ENCODE measurements around the gene YIPF4.

DNA sequence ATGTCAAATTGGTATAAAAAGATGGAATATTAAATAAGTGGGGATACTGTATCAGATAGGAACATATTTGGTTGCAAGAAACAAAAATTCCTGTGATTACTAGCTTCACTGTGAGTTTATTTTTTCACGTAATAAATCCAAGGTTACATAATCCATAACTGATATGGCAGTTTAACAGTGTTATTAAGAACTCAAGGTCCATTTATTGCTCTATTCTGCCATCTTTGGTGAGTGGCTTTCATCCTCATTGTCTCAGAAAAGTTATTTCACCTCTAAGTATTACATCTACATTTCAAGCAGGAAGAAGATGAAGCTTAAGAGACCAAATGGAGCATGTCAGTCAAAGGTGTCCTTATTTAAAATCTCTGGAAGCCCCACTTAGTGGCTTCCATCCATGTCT is 37.2 kb downstream of the YIPF4 start:
- TF ChIP-seq, protein P1, sequence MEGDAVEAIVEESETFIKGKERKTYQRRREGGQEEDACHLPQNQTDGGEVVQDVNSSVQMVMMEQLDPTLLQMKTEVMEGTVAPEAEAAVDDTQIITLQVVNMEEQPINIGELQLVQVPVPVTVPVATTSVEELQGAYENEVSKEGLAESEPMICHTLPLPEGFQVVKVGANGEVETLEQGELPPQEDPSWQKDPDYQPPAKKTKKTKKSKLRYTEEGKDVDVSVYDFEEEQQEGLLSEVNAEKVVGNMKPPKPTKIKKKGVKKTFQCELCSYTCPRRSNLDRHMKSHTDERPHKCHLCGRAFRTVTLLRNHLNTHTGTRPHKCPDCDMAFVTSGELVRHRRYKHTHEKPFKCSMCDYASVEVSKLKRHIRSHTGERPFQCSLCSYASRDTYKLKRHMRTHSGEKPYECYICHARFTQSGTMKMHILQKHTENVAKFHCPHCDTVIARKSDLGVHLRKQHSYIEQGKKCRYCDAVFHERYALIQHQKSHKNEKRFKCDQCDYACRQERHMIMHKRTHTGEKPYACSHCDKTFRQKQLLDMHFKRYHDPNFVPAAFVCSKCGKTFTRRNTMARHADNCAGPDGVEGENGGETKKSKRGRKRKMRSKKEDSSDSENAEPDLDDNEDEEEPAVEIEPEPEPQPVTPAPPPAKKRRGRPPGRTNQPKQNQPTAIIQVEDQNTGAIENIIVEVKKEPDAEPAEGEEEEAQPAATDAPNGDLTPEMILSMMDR (conservative IDR thresholded peaks at IDR 0.05), result no peak
- TF ChIP-seq EZH2 (IDR thresholded peaks at IDR 0.05; ENCODE audit: low read depth), result no peak

All from PC-9 (cell line).